Measurements from ENCODE around the gene BTBD8. TPM values are rescaled to one million over a fixed set of nuclear protein-coding genes. Genes with fewer than 3 reads are reported as not detected.
A peak's percentile ranks its signal among the peaks of the same experiment; 100 is the strongest.

BTBD8 gene
- total and polyA plus RNA-seq, 9 of the 15 experiments (the other 6 are each of a cell fraction or from before 2014, with no cell fraction given) = 0.46 to 2.3 (median 1.2) TPM

DNA sequence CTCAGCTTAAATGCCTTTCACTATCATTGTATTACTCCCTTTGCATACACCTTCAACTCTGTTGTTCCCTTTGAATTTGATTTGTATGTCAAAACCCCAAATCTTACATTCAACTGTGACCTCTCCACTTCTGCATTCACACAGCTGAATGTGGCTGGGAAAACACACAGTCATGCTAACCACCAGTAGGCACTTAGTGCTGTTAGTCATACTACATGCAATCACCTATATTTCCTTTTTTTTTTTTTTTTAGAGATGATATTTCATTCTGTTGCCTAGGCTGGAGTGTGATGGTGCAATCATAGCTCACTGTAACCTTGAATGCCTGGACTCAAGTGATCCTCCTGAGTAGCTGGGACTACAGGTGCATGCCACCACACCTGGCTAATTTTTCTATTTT is 16.2 kb downstream of the BTBD8 start (continued):
- TF ChIP-seq, protein P1, sequence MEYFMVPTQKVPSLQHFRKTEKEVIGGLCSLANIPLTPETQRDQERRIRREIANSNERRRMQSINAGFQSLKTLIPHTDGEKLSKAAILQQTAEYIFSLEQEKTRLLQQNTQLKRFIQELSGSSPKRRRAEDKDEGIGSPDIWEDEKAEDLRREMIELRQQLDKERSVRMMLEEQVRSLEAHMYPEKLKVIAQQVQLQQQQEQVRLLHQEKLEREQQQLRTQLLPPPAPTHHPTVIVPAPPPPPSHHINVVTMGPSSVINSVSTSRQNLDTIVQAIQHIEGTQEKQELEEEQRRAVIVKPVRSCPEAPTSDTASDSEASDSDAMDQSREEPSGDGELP (CRISPR knock-in tag; IDR thresholded peaks at IDR 0.05; ENCODE audit: borderline replicate concordance) = no peak
- TF ChIP-seq KAT8 (IDR thresholded peaks at IDR 0.05; ENCODE audit: low read depth) (no peak), HDAC2 (IDR thresholded peaks at IDR 0.05) (no peak), MAFG (tag; conservative IDR thresholded peaks at IDR 0.05) (peak; percentile 30), TRIM24 (IDR thresholded peaks at IDR 0.05) (peak; percentile 35 to 44; a peak in 2 of 4 replicates), ZNF785 (CRISPR knock-in tag; IDR thresholded peaks at IDR 0.05) (no peak), E4F1 (CRISPR knock-in tag; IDR thresholded peaks at IDR 0.05; ENCODE audit: borderline replicate concordance) (no peak), POLR2AphosphoS2 (IDR thresholded peaks at IDR 0.05; ENCODE audit: low read length) (no peak), CEBPG (CRISPR knock-in tag; IDR thresholded peaks at IDR 0.05) (no peak), CEBPG (tag; conservative IDR thresholded peaks at IDR 0.05 in 1 of 2, IDR thresholded peaks at IDR 0.05 in 1 of 2) (peak in 1 of 2 experiments; percentile 80; a peak in 2 of 4 replicates), RCOR1 (IDR thresholded peaks at IDR 0.05; ENCODE audit: borderline replicate concordance in 1 of 2, low read depth in 2 of 2, low read length in 2 of 2) (no peak), CHD1 (IDR thresholded peaks at IDR 0.05; ENCODE audit: low read length) (no peak), ZNF589 (CRISPR knock-in tag; IDR thresholded peaks at IDR 0.05; ENCODE audit: low read depth) (no peak), RNF219 (CRISPR knock-in tag; IDR thresholded peaks at IDR 0.05) (no peak), NR0B1 (IDR thresholded peaks at IDR 0.05; ENCODE audit: partially characterized antibody) (no peak), SRF (CRISPR knock-in tag; IDR thresholded peaks at IDR 0.05) (no peak), GATAD2B (IDR thresholded peaks at IDR 0.05; ENCODE audit: borderline replicate concordance) (no peak)
- TF ChIP-seq, protein P2, sequence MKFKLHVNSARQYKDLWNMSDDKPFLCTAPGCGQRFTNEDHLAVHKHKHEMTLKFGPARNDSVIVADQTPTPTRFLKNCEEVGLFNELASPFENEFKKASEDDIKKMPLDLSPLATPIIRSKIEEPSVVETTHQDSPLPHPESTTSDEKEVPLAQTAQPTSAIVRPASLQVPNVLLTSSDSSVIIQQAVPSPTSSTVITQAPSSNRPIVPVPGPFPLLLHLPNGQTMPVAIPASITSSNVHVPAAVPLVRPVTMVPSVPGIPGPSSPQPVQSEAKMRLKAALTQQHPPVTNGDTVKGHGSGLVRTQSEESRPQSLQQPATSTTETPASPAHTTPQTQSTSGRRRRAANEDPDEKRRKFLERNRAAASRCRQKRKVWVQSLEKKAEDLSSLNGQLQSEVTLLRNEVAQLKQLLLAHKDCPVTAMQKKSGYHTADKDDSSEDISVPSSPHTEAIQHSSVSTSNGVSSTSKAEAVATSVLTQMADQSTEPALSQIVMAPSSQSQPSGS (CRISPR knock-in tag; IDR thresholded peaks at IDR 0.05) = no peak
- TF ChIP-seq, protein P3, sequence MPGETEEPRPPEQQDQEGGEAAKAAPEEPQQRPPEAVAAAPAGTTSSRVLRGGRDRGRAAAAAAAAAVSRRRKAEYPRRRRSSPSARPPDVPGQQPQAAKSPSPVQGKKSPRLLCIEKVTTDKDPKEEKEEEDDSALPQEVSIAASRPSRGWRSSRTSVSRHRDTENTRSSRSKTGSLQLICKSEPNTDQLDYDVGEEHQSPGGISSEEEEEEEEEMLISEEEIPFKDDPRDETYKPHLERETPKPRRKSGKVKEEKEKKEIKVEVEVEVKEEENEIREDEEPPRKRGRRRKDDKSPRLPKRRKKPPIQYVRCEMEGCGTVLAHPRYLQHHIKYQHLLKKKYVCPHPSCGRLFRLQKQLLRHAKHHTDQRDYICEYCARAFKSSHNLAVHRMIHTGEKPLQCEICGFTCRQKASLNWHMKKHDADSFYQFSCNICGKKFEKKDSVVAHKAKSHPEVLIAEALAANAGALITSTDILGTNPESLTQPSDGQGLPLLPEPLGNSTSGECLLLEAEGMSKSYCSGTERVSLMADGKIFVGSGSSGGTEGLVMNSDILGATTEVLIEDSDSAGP (CRISPR knock-in tag; IDR thresholded peaks at IDR 0.05) = no peak

All from K562 (cell line).